ENCODE results near the gene MCOLN3. TPM values are rescaled to one million over a fixed set of nuclear protein-coding genes. Genes with fewer than 3 reads are reported as not detected.

MCOLN3 gene
- total RNA-seq, 2 donors from 2014 or later = 0.98 to 1.1 TPM

DNA sequence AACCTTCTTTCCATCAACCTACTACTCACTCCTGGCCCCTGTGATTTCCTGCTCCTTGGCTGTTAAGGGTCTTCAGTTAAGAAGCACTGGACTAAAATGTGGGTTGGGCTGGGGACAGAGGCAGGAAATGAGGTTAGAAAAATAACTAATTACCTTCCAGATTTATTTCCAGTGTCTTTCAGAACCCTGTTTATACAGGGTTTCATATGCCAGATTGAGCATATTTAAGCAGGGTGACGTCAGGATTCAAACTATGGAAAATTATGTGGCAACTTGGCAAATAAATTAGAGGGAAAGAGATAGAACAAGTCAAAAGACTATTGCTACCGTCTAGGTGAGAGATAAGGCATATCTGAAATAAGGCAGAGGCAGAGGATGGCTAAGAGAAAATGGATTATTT, 11.7 kb upstream of the MCOLN3 start:
- no peaks in the 10 kb centered on the region for H3K27me3 ChIP-seq
- TF ChIP-seq CTCF (IDR thresholded peaks at IDR 0.05) = no peak
- H3K9me3 ChIP-seq = no peaks in the 10 kb centered on the region
- H3K4me3 ChIP-seq = no peak overlapping the region
- H3K27ac ChIP-seq = no peak overlapping the region
- intact Hi-C loops (cut with DNase I) = no loop called here
- no peak overlapping the region for H3K9ac ChIP-seq (ENCODE audit: low read depth in 2 of 2, low read length in 2 of 2)
- H3K36me3 ChIP-seq = no peaks in the 10 kb centered on the region
- H3K4me1 ChIP-seq = no peaks in the 10 kb centered on the region
- DNase-seq = no peak

GRCh38 chr1:85059563-85059962, 11.3 kb upstream of the MCOLN3 start:
- no peak for DNase-seq
- H3K4me3 ChIP-seq = no peak overlapping the region
- H3K36me3 ChIP-seq = no peaks in the 10 kb centered on the region
- no peak for TF ChIP-seq CTCF (IDR thresholded peaks at IDR 0.05)
- H3K9ac ChIP-seq (ENCODE audit: low read depth in 2 of 2, low read length in 2 of 2) = no peak overlapping the region
- no peak overlapping the region for H3K27ac ChIP-seq
- no peaks in the 10 kb centered on the region for H3K27me3 ChIP-seq
- H3K9me3 ChIP-seq = no peaks in the 10 kb centered on the region
- intact Hi-C loops (cut with DNase I) = no loop called here
- no peaks in the 10 kb centered on the region for H3K4me1 ChIP-seq

DNA sequence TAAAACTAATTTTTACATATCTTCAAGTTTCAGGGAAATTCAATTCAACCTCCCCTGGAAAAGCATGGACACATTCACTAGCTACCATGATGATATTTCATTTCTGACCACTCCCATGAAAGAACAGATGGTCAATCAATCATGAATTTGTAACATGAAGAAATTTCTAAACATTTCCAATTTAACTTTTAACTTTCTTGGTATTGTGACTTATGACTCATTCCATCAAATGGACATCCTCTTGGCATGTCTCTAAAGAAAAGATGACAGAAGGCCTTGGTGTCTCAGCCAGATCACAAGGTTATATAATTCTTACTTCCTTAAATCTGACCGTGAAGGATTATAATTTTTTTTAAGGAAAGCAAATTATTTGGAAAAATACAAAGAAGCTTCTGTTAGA, 10.5 kb upstream of the MCOLN3 start:
- H3K27ac ChIP-seq = no peak overlapping the region
- intact Hi-C loops (cut with DNase I) = no loop called here
- H3K9me3 ChIP-seq = no peaks in the 10 kb centered on the region
- H3K4me3 ChIP-seq = no peak overlapping the region
- no peak for DNase-seq
- no peaks in the 10 kb centered on the region for H3K36me3 ChIP-seq
- no peak overlapping the region for H3K9ac ChIP-seq (ENCODE audit: low read depth in 2 of 2, low read length in 2 of 2)
- no peak for TF ChIP-seq CTCF (IDR thresholded peaks at IDR 0.05)
- H3K27me3 ChIP-seq = no peaks in the 10 kb centered on the region
- no peaks in the 10 kb centered on the region for H3K4me1 ChIP-seq

- Histone ChIP-seq H3K4me3 (no peak overlapping the region), H3K9ac (ENCODE audit: low read depth in 2 of 2, low read length in 2 of 2) (no peak overlapping the region), H3K9me3 (no peaks in the 10 kb centered on the region), H3K36me3 (no peaks in the 10 kb centered on the region), H3K4me1 (no peaks in the 10 kb centered on the region), H3K27ac (no peak overlapping the region), H3K27me3 (no peaks in the 10 kb centered on the region)
- no peak for TF ChIP-seq CTCF (IDR thresholded peaks at IDR 0.05)
- DNase-seq = no peak
- intact Hi-C loops (cut with DNase I) = no loop called here
These were observed 10.0 kb upstream of the MCOLN3 start for GRCh38 chr1:85058311-85058710.

- H3K9ac ChIP-seq (ENCODE audit: low read depth in 2 of 2, low read length in 2 of 2) = no peak overlapping the region
- TF ChIP-seq CTCF (IDR thresholded peaks at IDR 0.05) = no peak
- H3K9me3 ChIP-seq = no peaks in the 10 kb centered on the region
- no peak overlapping the region for H3K27ac ChIP-seq
- H3K4me1 ChIP-seq = no peaks in the 10 kb centered on the region
- H3K27me3 ChIP-seq = peaks cover 12% of the 10 kb centered on the region
- no peaks in the 10 kb centered on the region for H3K36me3 ChIP-seq
- no peak overlapping the region for H3K4me3 ChIP-seq
- intact Hi-C loops (cut with DNase I) = no loop called here
- no peak for DNase-seq
These were observed 6.4 kb upstream of the MCOLN3 start for GRCh38 chr1:85054664-85055063.

DNA sequence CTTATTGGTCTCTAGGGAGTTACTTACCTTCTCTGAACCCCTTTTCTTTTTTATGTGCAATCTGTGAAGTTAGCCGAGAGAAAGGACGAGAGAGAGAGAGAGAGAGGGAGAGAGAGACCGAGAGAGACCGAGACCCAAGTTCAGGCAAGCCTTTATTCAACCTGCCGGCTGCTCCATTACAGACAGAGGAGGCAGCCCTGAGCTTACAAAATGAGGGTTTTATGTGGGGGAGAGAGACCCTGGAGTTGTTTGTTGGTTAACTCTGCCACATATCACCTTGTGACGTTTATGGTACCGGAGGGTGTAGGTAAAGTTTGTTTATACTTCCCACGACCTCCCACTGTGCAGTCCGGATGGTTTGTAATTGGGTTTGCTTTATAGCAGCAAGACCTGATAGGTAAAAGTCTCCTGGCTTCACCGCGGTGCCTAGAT, 1.5 kb upstream of the MCOLN3 start:
- no peak overlapping the region for H3K27ac ChIP-seq

More for the DNA sequence above, 1.5 kb upstream of the MCOLN3 start:
- no peak for DNase-seq
- Histone ChIP-seq H3K4me3 (no peak overlapping the region), H3K27me3 (peaks cover 33% of the 10 kb centered on the region), H3K4me1 (no peaks in the 10 kb centered on the region), H3K9ac (ENCODE audit: low read depth in 2 of 2, low read length in 2 of 2) (no peak overlapping the region), H3K36me3 (no peaks in the 10 kb centered on the region), H3K9me3 (no peaks in the 10 kb centered on the region)
- intact Hi-C loops (cut with DNase I) = no loop called here
- TF ChIP-seq CTCF (IDR thresholded peaks at IDR 0.05) = no peak
